GM21526 (cell line): ENCODE data around the gene FCGR2B.
"Not testable (repeated sequence)": the region's sequence is repeated elsewhere in the genome, so short reads cannot be mapped to it uniquely, and the experiment has no call there.

Experiments
- ATAC-seq: cut with Tn5 transposase; IDR thresholded peaks from one replicate; pipeline ENCODE4 v1.9.1; 2021; ENCODE audit warnings: moderate library complexity; ENCODE audit not compliant: unreplicated experiment, low FRiP score

FCGR2B gene

DNA sequence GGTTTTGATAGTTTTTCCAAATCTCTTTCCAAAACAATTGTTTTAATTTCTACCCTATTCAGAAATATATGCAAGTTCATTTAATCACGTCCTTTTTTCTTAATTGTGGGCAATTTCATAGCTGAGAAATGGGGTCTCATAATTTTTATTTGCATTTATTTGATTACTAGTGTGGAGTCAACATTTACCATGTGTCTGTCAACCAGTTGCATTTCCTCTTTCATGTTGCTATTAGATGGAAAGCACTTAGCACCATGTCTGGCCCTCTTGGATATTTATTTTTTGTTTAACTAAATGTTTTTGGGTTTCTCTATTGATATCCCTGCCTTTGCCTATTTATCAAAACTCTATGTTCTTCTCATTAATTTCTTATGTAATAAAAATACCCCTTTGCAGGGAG is 18.1 kb upstream of the FCGR2B start:
- ATAC-seq = not testable (repeated sequence)

GRCh38 chr1:161647507-161648360 is 15.2 kb upstream of the FCGR2B start:
- not testable (repeated sequence) for ATAC-seq

GRCh38 chr1:161653541-161653940 is 9.4 kb upstream of the FCGR2B start:
- ATAC-seq = not testable (repeated sequence)

DNA sequence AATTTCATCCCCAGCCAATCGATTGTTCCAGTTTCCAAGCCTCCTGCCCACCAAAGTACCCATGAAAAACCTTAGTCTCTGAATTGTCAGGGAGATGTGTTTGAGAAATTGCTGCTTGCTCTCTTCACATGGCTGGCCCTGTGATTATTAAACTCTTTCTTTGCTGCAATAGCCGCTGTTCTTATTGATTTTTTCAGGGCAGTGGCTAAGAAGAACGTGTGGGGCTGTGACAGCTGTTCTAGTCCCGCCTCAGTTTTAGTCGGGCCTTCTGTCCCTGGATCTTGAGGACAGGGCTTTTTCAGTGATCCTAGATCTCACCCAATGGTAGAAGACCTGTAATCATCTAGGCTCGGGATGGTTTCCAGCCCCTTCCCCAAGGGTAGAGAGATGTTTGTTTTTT is 9.0 kb upstream of the FCGR2B start:
- not testable (repeated sequence) for ATAC-seq

- not testable (repeated sequence) for ATAC-seq
These were observed 4.4 kb upstream of the FCGR2B start for GRCh38 chr1:161658524-161658923.

- ATAC-seq = not testable (repeated sequence)
These were observed 1.2 kb upstream of the FCGR2B start for GRCh38 chr1:161661660-161662311.

DNA sequence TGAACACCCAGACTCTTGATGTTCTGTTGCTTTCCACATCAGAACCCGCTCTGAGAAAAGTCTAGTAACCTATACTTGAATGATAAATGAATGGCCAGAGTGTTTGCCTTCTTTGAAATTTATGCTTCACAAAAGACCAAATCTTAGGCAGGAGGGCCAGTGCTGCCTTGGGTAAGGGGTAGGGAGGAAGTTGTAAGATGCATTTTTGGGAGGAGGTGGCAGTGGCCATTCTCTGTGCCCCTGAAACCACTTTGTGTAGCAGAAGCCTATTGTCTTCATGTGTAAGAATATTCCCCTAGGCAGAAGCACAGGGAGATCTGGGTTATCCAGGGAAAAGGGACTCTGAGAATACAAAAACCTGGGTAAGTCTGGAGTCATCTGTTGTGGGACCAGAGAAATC is 626 bp downstream of the FCGR2B start:
- ATAC-seq = not testable (repeated sequence)

DNA sequence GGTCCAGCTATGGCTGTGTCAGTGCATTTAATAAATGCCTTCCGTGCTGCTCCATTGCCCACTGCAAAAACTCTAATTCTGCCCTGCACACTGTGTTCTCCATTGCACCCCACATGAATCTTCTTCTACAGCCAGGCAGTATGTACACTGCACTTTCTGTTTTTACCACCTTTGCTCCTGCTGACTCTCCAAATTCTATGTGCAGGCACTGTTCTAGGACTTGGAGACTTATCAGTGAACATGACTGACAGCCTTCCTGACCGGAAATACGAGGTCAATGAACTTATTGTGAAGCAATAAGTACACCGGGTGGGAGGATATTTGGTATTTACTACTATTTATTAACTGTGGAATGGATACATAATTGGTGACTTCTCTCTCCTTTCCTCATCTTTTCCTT is 1.7 kb downstream of the FCGR2B start:
- ATAC-seq = not testable (repeated sequence)

GRCh38 chr1:161671045-161672020 is 8.4 kb downstream of the FCGR2B start:
- ATAC-seq = not testable (repeated sequence)

DNA sequence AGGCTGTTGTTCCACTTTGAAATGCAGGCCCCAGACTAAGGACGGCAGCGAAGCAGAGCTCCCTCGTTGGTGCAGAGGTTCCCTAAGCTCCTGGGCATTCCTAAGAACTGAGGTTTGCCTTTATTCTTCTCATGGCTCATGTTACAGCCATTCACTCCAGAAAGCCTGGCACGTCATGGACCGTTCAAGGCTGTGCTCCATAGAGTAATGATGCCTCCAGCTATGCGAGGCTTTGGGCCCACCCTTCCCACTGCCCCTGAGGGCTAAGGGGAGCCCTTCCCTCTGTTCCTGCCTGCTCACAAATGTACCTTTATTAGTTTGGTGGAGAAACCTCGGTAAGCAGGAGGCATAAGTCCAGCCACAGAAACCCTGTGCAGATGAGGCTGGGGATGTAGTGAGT is 10.5 kb downstream of the FCGR2B start:
- not testable (repeated sequence) for ATAC-seq

- not testable (repeated sequence) for ATAC-seq
These were observed 11.5 kb downstream of the FCGR2B start for GRCh38 chr1:161674447-161674846.

- ATAC-seq = not testable (repeated sequence)
These were observed 12.0 kb downstream of the FCGR2B start for GRCh38 chr1:161674908-161675307.

DNA sequence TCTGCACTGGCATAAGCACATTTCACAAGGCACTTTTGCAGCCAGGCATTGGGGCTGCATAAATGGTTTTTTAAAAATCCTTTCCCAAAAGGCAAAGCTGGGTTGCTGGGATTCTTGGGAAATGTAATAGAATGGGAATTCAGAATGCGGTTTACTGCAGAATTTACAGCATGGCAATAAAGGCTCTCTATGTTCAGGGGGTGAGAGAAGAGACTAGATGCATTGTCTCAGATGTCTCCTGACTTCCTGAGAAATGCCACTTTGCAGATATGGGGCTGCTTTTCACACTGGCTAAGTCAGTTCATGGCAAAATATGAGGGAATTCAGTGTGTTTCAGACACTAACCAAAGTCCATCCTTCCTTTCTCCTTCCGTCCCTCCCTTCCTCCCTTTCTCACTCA is 13.5 kb downstream of the FCGR2B start:
- ATAC-seq = no peak

- no peak for ATAC-seq
These were observed 14.2 kb downstream of the FCGR2B start for GRCh38 chr1:161676958-161677689.

DNA sequence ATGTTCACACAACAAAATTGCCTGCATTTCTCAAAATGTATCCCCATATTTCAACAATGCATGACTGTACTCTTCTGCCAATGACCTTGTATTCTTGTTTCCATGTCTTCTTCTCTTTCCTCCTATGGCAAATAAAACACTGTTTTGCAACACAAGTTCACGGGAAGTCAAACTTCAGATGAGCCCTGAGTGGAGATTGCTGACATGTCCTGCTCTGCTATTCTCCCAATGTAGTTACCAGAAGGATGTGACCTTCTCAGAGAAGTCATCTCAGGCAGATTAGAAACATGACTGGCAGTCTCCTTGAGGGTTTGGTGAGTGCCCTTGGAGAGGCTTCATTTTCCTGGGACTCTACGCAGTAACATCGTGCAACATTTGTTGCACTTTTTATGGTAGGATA is 15.6 kb downstream of the FCGR2B start:
- ATAC-seq = no peak

DNA sequence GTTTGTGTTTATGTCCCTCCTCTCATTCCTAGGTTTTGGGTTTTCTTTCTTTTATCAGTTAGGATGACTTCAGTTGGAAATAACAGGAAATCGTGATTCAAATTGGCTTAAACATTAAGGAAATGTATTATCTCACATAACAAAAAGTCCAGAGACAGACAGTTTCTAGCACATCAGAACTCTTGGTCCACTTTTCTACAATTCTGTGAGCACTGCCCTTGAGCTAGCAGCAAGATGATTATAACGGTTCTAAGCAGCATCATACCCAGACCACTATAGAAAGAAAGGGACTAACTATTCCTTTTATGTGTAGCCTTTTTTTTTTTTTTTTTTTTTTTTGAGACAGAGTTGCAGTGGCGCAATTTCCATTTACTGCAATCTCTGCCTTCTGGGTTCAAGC is 18.9 kb downstream of the FCGR2B start:
- ATAC-seq = no peak

DNA sequence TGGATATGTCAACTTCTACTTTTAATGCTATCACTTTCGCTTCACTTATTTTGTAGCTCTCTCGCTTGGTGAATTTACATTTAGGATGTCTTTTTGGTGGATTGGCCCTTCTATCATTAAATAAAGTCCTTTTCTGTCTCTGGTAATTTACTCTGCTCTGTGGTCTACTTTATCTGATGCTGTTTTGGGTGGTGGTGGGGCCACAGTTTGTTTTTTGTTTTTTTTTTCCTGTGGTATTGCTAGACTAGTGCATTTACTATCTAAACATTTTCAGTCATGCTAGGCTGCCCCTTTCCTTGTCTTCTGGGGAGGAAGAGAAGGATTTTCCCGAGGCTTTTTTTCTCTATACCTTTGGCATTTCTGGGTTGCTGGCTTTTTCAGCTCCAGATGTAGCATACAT is 26.0 kb downstream of the FCGR2B start:
- ATAC-seq = no peak

DNA sequence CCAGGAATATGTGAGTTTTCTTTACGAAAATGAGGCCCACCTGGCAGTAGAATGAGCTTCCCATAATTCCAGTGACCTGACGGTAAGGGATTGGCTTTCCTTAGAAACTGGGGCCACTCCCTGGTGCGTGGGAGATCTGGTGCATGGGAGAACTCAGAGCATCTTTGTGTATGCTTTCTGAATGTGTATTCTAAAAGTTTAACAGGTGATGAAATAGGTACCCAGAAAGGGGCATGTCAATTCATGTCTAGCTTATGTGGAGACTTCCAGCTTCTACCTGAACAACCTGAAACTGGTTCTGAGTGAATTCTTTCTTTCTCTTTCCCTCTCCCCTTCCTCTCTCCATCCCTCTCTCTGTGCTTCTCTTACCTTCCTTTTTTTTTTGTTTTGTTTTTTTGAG is 28.9 kb downstream of the FCGR2B start:
- no peak for ATAC-seq

- not testable (repeated sequence) for ATAC-seq
These were observed 30.2 kb downstream of the FCGR2B start for GRCh38 chr1:161693020-161693712.
